Hepatocyte (in vitro differentiated cells): ENCODE results near the gene FOXO1. TPM values are rescaled to one million over a fixed set of nuclear protein-coding genes. Genes with fewer than 3 reads are reported as not detected.

Source experiments
- DNase-seq: peaks from one replicate; pipeline ENCODE4 v3.0.0-alpha.2; 2016; ENCODE audit warnings: low spot score
- H2AFZ ChIP-seq: fragments of 200-600 bp; sonication (generic); 2 replicates; pipeline ENCODE4 v1.6.0; 2016; ENCODE audit warnings: antibody characterized with exemption, mild to moderate bottlenecking
- H3K27ac ChIP-seq: fragments of 200-600 bp; sonication (generic); 2 replicates; pipeline ENCODE4 v1.5.1; 2016; ENCODE audit warnings: mild to moderate bottlenecking
- H3K27me3 ChIP-seq: fragments of 200-600 bp; sonication (generic); 2 replicates; pipeline ENCODE4 v1.6.1; 2016
- H3K36me3 ChIP-seq: fragments of 200-600 bp; sonication (generic); replicated peaks from 2 replicates; pipeline ENCODE4 v1.5.1; 2016; ENCODE audit warnings: low read depth; ENCODE audit not compliant: insufficient read depth
- H3K4me1 ChIP-seq: fragments of 200-600 bp; sonication (generic); 2 replicates; pipeline ENCODE4 v1.5.1; 2016; ENCODE audit warnings: mild to moderate bottlenecking, moderate library complexity; ENCODE audit not compliant: insufficient read depth
- H3K4me2 ChIP-seq: fragments of 200-600 bp; sonication (generic); 2 replicates; pipeline ENCODE4 v1.6.0; 2016
- H3K4me3 ChIP-seq: fragments of 200-600 bp; sonication (generic); 2 replicates; pipeline ENCODE4 v1.5.1; 2016; ENCODE audit warnings: mild to moderate bottlenecking
- H3K79me2 ChIP-seq: fragments of 200-600 bp; sonication (generic); 2 replicates; pipeline ENCODE4 v1.6.0; 2017; ENCODE audit warnings: mild to moderate bottlenecking
- H3K9me2 ChIP-seq: fragments of 200-600 bp; sonication (generic); replicated peaks from 2 replicates; pipeline ENCODE4 v1.6.0; 2017; ENCODE audit warnings: mild to moderate bottlenecking; ENCODE audit not compliant: insufficient read depth
- H3K9me3 ChIP-seq: fragments of 200-600 bp; sonication (generic); 2 replicates; pipeline ENCODE4 v1.5.1; 2016; ENCODE audit warnings: low read depth, mild to moderate bottlenecking
- H4K20me1 ChIP-seq: fragments of 200-600 bp; sonication (generic); 2 replicates; pipeline ENCODE4 v1.6.0; 2016; ENCODE audit warnings: mild to moderate bottlenecking; ENCODE audit not compliant: insufficient read depth, poor library complexity, severe bottlenecking
- CTCF ChIP-seq: fragments of 200-600 bp; sonication (generic); IDR thresholded peaks from 2 replicates; pipeline ENCODE4 v1.5.1; 2016; ENCODE audit warnings: antibody characterized with exemption, mild to moderate bottlenecking; ENCODE audit not compliant: poor library complexity
- EZH2 ChIP-seq: fragments of 200-600 bp; sonication (generic); IDR thresholded peaks from 2 replicates; pipeline ENCODE4 v1.6.1; 2016; ENCODE audit warnings: antibody characterized with exemption, mild to moderate bottlenecking, borderline replicate concordance
- EZH2phosphoT487 ChIP-seq: fragments of 200-600 bp; sonication (generic); IDR thresholded peaks from one replicate; pipeline ENCODE4 v1.6.1; 2018; ENCODE audit warnings: antibody characterized with exemption, mild to moderate bottlenecking, low read depth, moderate library complexity; ENCODE audit not compliant: unreplicated experiment, severe bottlenecking
- WGBS: methylation state at CpG from one replicate; pipeline ENCODE4 v1.1.6; 2016; ENCODE audit warnings: low lambda C conversion rate; ENCODE audit errors: missing lambda C conversion rate; 5-methylcytosine and 5-hydroxymethylcytosine counted together
- polyA plus RNA-seq: library from polyadenylated mRNA; unstranded; fragments of >200 nt; fragmentation: Nextera tagmentation; extraction: Ambion mirVana; gene quantifications from 2 replicates; pipeline ENCODE4 v1.2.1, GENCODE V29; 2016
- total RNA-seq: library from RNA; depleted of rRNA; stranded (reverse); fragments of >200 nt; gene quantifications from 2 replicates; pipeline ENCODE4 v1.2.3, GENCODE V29; 2014

FOXO1 gene
- total and polyA plus RNA-seq, 2 experiments from 2014 or later, result 30.3 to 35.2 TPM

DNA sequence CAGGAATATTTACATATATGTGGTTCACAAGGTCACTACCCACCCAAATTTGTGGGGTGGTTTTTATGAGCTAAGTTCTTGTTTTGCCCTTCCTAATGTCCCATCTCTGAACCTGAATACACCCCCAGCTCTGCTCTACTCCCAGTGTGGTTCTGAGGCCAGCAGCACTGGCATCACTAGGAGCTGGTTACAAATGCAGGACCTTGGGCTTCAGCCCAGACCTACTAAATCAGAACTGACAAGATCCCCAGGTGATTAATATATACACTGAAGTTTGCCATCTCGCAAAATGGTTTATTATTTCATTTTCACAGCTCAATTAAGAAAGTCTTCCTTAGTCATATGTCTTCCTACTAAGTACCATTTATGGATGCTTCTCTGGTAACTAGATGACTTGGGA is 67.9 kb downstream of the FOXO1 start:
- TF ChIP-seq EZH2phosphoT487 (no peak), EZH2 (no peak), CTCF (no peak)
- H3K9me2 ChIP-seq, result no peaks in the 10 kb centered on the region
- H2AFZ ChIP-seq, result no peak overlapping the region
- peaks cover 10% of the 10 kb centered on the region for H3K4me1 ChIP-seq
- H3K79me2 ChIP-seq, result peaks cover 83% of the 10 kb centered on the region
- H3K27ac ChIP-seq, result no peak overlapping the region
- H3K27me3 ChIP-seq, result no peaks in the 10 kb centered on the region
- H3K36me3 ChIP-seq, result no peaks in the 10 kb centered on the region
- no peak for DNase-seq
- H3K4me2 ChIP-seq, result no peak overlapping the region
- no peak overlapping the region for H3K4me3 ChIP-seq
- no peaks in the 10 kb centered on the region for H3K9me3 ChIP-seq
- H4K20me1 ChIP-seq, result peaks cover 20% of the 10 kb centered on the region
- 81% methylated on average over 1 of the region's 1 CpG for WGBS

- H3K79me2 ChIP-seq, result peaks cover 83% of the 10 kb centered on the region
- no peak overlapping the region for H3K4me3 ChIP-seq
- DNase-seq, result no peak
- H3K9me3 ChIP-seq, result no peaks in the 10 kb centered on the region
- peaks cover 10% of the 10 kb centered on the region for H3K4me1 ChIP-seq
- no peak overlapping the region for H2AFZ ChIP-seq
- peaks cover 19% of the 10 kb centered on the region for H4K20me1 ChIP-seq
- TF ChIP-seq EZH2 (no peak), CTCF (no peak), EZH2phosphoT487 (no peak)
- H3K36me3 ChIP-seq, result no peaks in the 10 kb centered on the region
- H3K27ac ChIP-seq, result no peak overlapping the region
- H3K9me2 ChIP-seq, result no peaks in the 10 kb centered on the region
- H3K4me2 ChIP-seq, result peak overlapping the region; percentile 25
- H3K27me3 ChIP-seq, result no peaks in the 10 kb centered on the region
- WGBS, result 90% methylated on average over 11 of the region's 11 CpGs
These were observed 68.6 kb downstream of the FOXO1 start for GRCh38 chr13:40597735-40598365.

DNA sequence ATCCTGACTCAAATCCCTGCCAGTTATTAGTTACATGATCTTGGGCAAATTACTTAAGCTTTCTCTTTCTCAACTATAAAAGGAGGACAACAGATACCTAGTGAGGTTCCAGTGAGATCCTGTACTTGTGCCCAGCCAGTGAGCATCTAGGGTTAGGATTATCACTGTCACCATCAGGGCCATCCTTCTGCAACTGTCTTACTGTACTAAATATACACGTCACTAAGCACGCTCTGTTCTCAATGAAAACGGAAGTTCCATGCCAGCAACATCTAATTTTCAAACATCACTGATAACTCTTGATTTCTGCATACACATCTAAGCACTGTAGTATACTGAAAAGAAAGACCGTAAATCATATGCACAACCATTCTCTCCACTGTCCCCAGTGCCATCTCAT is 70.0 kb downstream of the FOXO1 start:
- Histone ChIP-seq H4K20me1 (peaks cover 6% of the 10 kb centered on the region), H3K79me2 (peaks cover 87% of the 10 kb centered on the region), H3K9me2 (no peaks in the 10 kb centered on the region), H3K4me3 (no peak overlapping the region), H3K4me2 (no peak overlapping the region), H3K36me3 (no peaks in the 10 kb centered on the region), H3K4me1 (peaks cover 10% of the 10 kb centered on the region), H3K9me3 (no peaks in the 10 kb centered on the region), H2AFZ (no peak overlapping the region), H3K27ac (no peak overlapping the region), H3K27me3 (no peaks in the 10 kb centered on the region)
- DNase-seq, result no peak
- TF ChIP-seq EZH2phosphoT487 (no peak), EZH2 (no peak), CTCF (no peak)
- 77% methylated on average over 4 of the region's 4 CpGs for WGBS
